Right atrium auricular region (tissue), 2 donors: Measurements from ENCODE around the gene FLT1. TPM values are rescaled to one million over a fixed set of nuclear protein-coding genes. Genes with fewer than 3 reads are reported as not detected.

ENCODE experiments used
- DNase-seq: peaks from one replicate; pipeline ENCODE4 v3.0.0-alpha.2; 2019; ENCODE audit warnings: low spot score
- H3K27ac ChIP-seq, 2 donors: fragments of 200-600 bp; sonication (generic); 1 replicate in 1 of 2; 2 replicates in 1 of 2; pipeline ENCODE4 v1.5.1; 2016 to 2019
- H3K27me3 ChIP-seq, 2 donors: fragments of 200-600 bp; sonication (generic); one replicate each; pipeline versions ENCODE4 v1.5.1 to v1.6.0; 2017 to 2019
- H3K36me3 ChIP-seq: fragments of 200-600 bp; sonication (generic); one replicate; pipeline ENCODE4 v1.5.1; 2016
- H3K4me1 ChIP-seq, 2 donors: fragments of 200-600 bp; sonication (generic); one replicate each; pipeline versions ENCODE4 v1.5.1 to v1.6.0; 2017 to 2019
- H3K4me3 ChIP-seq, 2 donors: fragments of 200-600 bp; sonication (generic); 1 replicate in 1 of 2; 2 replicates in 1 of 2; pipeline ENCODE4 v1.5.1; 2017 to 2019; ENCODE audit warnings: mild to moderate bottlenecking in 1 of 2, moderate library complexity in 1 of 2
- H3K9me3 ChIP-seq, 2 donors: fragments of 200-600 bp; sonication (generic); one replicate each; pipeline ENCODE4 v1.5.1; 2019
- total RNA-seq, 2 donors: library from RNA; depleted of rRNA; stranded (reverse); fragments of >200 nt; gene quantifications; one replicate each; pipeline ENCODE4 v1.1.0, GENCODE V29; 2016
- TF ChIP-seq, protein P1 (sequence below), 2 donors: fragments of 200-600 bp; sonication (generic); IDR thresholded peaks; one replicate each; pipeline ENCODE4 v1.5.1; 2019; ENCODE audit warnings: antibody characterized with exemption in 2 of 2

FLT1 gene
- total RNA-seq, 2 donors from 2014 or later: 40.0 to 51.3 TPM

DNA sequence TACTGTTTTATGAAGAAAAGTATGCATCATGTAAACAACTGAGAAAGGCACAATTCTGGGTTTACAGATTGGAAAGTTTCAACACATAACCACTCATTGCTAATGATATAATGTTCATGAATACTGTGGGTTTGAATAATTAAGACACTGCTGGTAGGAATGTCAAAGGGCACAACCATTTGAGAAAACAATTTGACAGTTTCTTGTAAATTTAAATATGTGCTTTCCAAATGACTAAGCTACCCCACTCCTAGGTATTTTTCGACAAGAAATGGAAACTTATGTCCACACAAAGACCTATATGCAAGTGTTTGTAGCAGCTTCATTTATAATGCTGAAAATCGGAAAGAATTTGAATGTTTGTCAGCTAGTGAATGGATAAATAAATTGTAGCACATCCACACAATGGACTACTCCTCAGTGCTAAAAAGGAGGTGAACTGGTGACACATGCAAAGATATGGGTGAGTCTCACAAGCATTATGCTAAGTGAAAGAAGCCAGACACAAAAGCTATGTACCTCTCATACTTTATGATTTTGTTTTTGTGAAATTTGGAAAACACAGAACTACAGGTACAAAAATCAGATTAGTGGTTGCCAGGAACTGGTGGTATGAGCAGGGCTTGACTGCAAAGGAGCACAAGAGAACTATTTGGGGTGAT, 44.8 kb upstream of the FLT1 start:
- H3K4me1 ChIP-seq: no peaks in the 10 kb centered on the region
- no peaks in the 10 kb centered on the region for H3K27me3 ChIP-seq
- peaks cover 0 to 12% of the 10 kb centered on the region in 2 donors for H3K9me3 ChIP-seq
- H3K36me3 ChIP-seq: no peaks in the 10 kb centered on the region
- DNase-seq: no peak
- H3K27ac ChIP-seq: no peak overlapping the region
- TF ChIP-seq, protein P1, sequence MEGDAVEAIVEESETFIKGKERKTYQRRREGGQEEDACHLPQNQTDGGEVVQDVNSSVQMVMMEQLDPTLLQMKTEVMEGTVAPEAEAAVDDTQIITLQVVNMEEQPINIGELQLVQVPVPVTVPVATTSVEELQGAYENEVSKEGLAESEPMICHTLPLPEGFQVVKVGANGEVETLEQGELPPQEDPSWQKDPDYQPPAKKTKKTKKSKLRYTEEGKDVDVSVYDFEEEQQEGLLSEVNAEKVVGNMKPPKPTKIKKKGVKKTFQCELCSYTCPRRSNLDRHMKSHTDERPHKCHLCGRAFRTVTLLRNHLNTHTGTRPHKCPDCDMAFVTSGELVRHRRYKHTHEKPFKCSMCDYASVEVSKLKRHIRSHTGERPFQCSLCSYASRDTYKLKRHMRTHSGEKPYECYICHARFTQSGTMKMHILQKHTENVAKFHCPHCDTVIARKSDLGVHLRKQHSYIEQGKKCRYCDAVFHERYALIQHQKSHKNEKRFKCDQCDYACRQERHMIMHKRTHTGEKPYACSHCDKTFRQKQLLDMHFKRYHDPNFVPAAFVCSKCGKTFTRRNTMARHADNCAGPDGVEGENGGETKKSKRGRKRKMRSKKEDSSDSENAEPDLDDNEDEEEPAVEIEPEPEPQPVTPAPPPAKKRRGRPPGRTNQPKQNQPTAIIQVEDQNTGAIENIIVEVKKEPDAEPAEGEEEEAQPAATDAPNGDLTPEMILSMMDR (IDR thresholded peaks at IDR 0.05): no peak
- no peak overlapping the region for H3K4me3 ChIP-seq

DNA sequence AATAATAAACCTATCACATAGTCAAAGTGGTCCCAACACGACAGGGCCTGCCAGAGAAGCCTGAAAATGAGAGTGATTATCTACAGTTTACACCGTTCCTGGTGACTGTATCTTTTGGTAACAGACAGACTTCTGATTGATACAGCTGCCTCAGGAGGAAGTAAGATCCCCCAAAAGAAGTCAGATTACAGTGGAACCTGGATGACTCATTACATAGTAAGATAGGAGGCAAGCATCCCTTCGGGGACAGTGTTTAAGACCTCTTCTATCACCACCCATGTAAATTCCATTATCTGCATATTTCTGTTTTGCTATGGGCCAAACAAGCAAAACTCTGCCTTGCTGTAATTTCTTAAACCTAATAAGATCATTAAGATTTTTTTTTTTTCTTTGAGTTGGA, 44.0 kb upstream of the FLT1 start:
- no peaks in the 10 kb centered on the region for H3K4me1 ChIP-seq
- no peak overlapping the region for H3K4me3 ChIP-seq
- peaks cover 0 to 8% of the 10 kb centered on the region in 2 donors for H3K9me3 ChIP-seq
- H3K27ac ChIP-seq: no peak overlapping the region
- TF ChIP-seq, protein P1 (IDR thresholded peaks at IDR 0.05): no peak
- H3K27me3 ChIP-seq: no peaks in the 10 kb centered on the region
- no peaks in the 10 kb centered on the region for H3K36me3 ChIP-seq
- no peak for DNase-seq

DNA sequence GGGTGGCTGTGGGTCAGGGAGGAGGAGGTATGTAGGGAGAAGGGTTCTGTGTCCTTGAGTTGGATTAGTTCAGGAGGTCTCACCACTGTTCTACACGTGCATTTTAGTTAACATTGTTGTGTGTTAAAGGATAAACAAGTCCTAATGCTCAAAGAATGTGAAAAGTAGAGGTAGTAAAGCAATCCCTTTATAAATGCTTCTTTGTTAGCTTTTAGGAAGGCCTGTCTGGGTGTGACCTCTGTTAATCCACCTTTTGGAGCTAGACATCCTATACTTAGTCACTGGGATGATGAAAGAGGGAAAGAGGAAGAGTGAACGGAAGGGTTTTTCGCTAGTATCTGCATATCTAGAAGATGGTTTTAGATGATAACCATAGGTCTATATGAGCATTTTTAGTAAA, 42.2 kb upstream of the FLT1 start:
- H3K4me3 ChIP-seq: no peak overlapping the region
- H3K27ac ChIP-seq: no peak overlapping the region
- no peaks in the 10 kb centered on the region for H3K27me3 ChIP-seq
- no peaks in the 10 kb centered on the region for H3K36me3 ChIP-seq
- DNase-seq: no peak
- peaks cover 0 to 12% of the 10 kb centered on the region in 2 donors for H3K4me1 ChIP-seq
- TF ChIP-seq, protein P1 (IDR thresholded peaks at IDR 0.05): no peak
- no peaks in the 10 kb centered on the region for H3K9me3 ChIP-seq

DNA sequence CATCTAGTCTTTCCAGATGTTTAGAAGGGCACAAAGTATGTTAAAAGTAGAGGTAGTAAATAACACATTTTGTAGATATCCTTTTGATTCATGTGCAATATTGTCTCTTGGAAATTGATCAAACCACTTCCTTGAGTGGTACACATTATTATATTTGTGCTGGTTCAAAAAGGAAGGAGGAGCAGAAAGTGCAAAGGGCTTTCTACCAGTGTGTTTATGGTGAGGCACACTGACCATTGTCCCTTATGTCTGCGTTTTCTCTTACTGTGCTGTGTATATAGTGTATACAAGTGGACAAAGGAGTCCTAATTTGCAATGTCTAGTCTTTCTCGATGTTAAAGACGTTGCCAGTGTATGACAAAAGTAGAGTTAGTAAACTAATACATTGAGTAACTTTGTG, 41.4 kb upstream of the FLT1 start:
- Histone ChIP-seq H3K9me3 (no peaks in the 10 kb centered on the region), H3K36me3 (no peaks in the 10 kb centered on the region), H3K27me3 (no peaks in the 10 kb centered on the region), H3K4me1 (peaks cover 0 to 20% of the 10 kb centered on the region in 2 donors), H3K4me3 (no peak overlapping the region), H3K27ac (no peak overlapping the region)
- DNase-seq: no peak
- TF ChIP-seq, protein P1 (IDR thresholded peaks at IDR 0.05): no peak

DNA sequence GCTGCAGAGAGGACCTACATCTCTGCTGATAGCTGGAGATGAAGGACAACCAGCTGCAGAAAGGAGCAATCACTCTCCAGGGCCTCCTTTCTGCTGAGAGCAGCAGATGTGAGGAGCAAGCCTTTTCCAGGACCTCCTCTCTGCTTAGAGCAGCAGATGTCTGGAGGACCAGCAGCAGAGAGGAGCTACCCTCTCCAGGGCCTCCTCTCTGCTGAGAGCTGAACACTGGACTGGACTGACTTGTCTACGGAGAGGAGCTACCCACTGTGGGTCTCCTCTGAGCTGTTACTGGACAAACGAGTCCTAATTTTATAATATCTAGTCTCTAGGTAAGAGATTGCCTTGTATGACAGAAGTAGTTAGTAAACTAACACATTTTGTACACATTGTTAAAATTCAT, 40.8 kb upstream of the FLT1 start:
- Histone ChIP-seq H3K4me3 (no peak overlapping the region), H3K4me1 (peaks cover 0 to 27% of the 10 kb centered on the region in 2 donors), H3K9me3 (no peaks in the 10 kb centered on the region), H3K36me3 (no peaks in the 10 kb centered on the region), H3K27me3 (no peaks in the 10 kb centered on the region), H3K27ac (no peak overlapping the region)
- TF ChIP-seq, protein P1 (IDR thresholded peaks at IDR 0.05): no peak
- DNase-seq: no peak

DNA sequence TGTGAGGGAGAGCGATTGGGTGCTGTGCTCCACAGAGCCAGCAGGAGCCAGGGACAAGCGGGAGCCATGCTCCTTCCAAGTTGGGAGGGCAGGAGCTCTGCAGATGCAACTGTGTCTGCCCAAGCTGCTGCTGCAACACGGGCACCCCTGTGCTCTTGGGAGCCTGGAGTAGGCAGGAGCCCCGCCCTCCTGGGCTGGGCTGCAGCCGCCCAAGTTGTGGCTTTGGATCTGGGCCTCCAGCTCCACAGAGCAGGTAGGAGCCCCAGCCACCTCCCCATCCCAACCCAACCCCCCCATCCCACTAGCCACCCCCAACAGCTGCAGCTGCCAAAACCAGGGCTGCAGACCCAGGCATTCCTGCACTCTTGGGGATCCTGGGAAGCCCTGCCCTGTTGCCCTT, 39.9 kb upstream of the FLT1 start:
- no peak overlapping the region for H3K27ac ChIP-seq
- peaks cover 0 to 31% of the 10 kb centered on the region in 2 donors for H3K4me1 ChIP-seq
- no peaks in the 10 kb centered on the region for H3K27me3 ChIP-seq
- no peak for DNase-seq
- TF ChIP-seq, protein P1 (IDR thresholded peaks at IDR 0.05): no peak
- no peak overlapping the region for H3K4me3 ChIP-seq
- no peaks in the 10 kb centered on the region for H3K36me3 ChIP-seq
- H3K9me3 ChIP-seq: no peaks in the 10 kb centered on the region
